CD14-positive monocyte (primary cell): ENCODE results near the gene NRXN3. TPM values are rescaled to one million over a fixed set of nuclear protein-coding genes. Genes with fewer than 3 reads are reported as not detected.

ENCODE experiments used
- DNase-seq, 3 donors: peaks; one replicate each; pipeline ENCODE4 v3.0.0-alpha.2; 2011 to 2022
- H2AFZ ChIP-seq: 2 replicates; pipeline ENCODE4 v1.6.0; 2012; ENCODE audit warnings: mild to moderate bottlenecking, low read depth, low read length, inconsistent platforms; ENCODE audit not compliant: insufficient read depth, poor library complexity, severe bottlenecking
- H3K27ac ChIP-seq, 2 donors: 1 replicate in 1 of 2; 2 replicates in 1 of 2; pipeline ENCODE4 v1.5.1; 2012 to 2013; ENCODE audit warnings: low read length in 2 of 2, control low read depth in 1 of 2, inconsistent platforms in 1 of 2, low read depth in 1 of 2, mild to moderate bottlenecking in 1 of 2
- H3K27me3 ChIP-seq, 2 donors: one replicate each; pipeline versions ENCODE4 v1.6.0 to v1.6.1; 2011 to 2013; ENCODE audit warnings: low read length in 2 of 2; ENCODE audit not compliant: control insufficient read depth in 2 of 2, insufficient read depth in 2 of 2
- H3K36me3 ChIP-seq, 2 donors: replicated peaks in 1 of 2; 1 replicate in 1 of 2; 2 replicates in 1 of 2; pipeline versions ENCODE4 v1.5.1 to v1.6.1; 2012 to 2013; ENCODE audit warnings: low read length in 2 of 2, control low read depth in 1 of 2, inconsistent platforms in 1 of 2, mild to moderate bottlenecking in 1 of 2; ENCODE audit not compliant: insufficient read depth in 2 of 2, control insufficient read depth in 1 of 2
- H3K4me1 ChIP-seq, 2 donors: 1 replicate in 1 of 2; 2 replicates in 1 of 2; pipeline versions ENCODE4 v1.5.1 to v1.6.1; 2012 to 2013; ENCODE audit warnings: low read length in 2 of 2, control low read depth in 1 of 2, inconsistent platforms in 1 of 2, mild to moderate bottlenecking in 1 of 2, moderate library complexity in 1 of 2; ENCODE audit not compliant: insufficient read depth in 2 of 2, control insufficient read depth in 1 of 2
- H3K4me2 ChIP-seq: replicated peaks from 2 replicates; pipeline ENCODE3; 2012; ENCODE audit warnings: low read length, moderate library complexity, mild to moderate bottlenecking; ENCODE audit not compliant: poor library complexity, severe bottlenecking; ENCODE audit errors: extremely low read depth
- H3K4me3 ChIP-seq, 3 experiments: fragments of 200-600 bp in 1 of 3; sonication (generic) in 1 of 3; replicated peaks in 1 of 3; 1 replicate in 2 of 3; 2 replicates in 1 of 3; pipeline ENCODE4 v1.5.1; 2011 to 2013; ENCODE audit warnings: low read length in 3 of 3, mild to moderate bottlenecking in 3 of 3, control low read depth in 2 of 3, low read depth in 2 of 3, inconsistent platforms in 1 of 3, moderate library complexity in 1 of 3
- H3K79me2 ChIP-seq: 2 replicates; pipeline ENCODE4 v1.6.0; 2012; ENCODE audit warnings: mild to moderate bottlenecking, control low read depth, inconsistent platforms, low read length, moderate library complexity; ENCODE audit not compliant: insufficient read depth
- H3K9ac ChIP-seq: 2 replicates; pipeline ENCODE4 v1.6.0; 2017; ENCODE audit warnings: low read length, mild to moderate bottlenecking; ENCODE audit not compliant: insufficient read depth, poor library complexity, severe bottlenecking
- H3K9me3 ChIP-seq, 2 donors: replicated peaks in 1 of 2; 1 replicate in 1 of 2; 2 replicates in 1 of 2; pipeline versions ENCODE4 v1.5.1 to v1.6.1; 2012 to 2013; ENCODE audit warnings: low read length in 2 of 2, control low read depth in 1 of 2; ENCODE audit not compliant: control insufficient read depth in 1 of 2, insufficient read depth in 1 of 2
- H4K20me1 ChIP-seq: 2 replicates; pipeline ENCODE4 v1.6.0; 2012; ENCODE audit warnings: mild to moderate bottlenecking, low read length, control low read depth, moderate library complexity; ENCODE audit not compliant: insufficient read depth
- H3K27ac Mint-ChIP-seq, 7 donors: one replicate each; pipeline ENCODE4 v1.8.0; 2020; ENCODE audit warnings: mild to moderate bottlenecking in 7 of 7, mixed read lengths in 7 of 7, moderate library complexity in 6 of 7, inconsistent platforms in 2 of 7
- H3K27me3 Mint-ChIP-seq, 3 donors: one replicate each; pipeline ENCODE4 v1.8.0; 2021 to 2022; ENCODE audit warnings: low read depth in 3 of 3, mild to moderate bottlenecking in 3 of 3, mixed read lengths in 3 of 3, moderate library complexity in 3 of 3, inconsistent platforms in 1 of 3
- H3K36me3 Mint-ChIP-seq, 2 donors: one replicate each; pipeline ENCODE4 v1.8.0; 2020; ENCODE audit warnings: mixed read lengths in 2 of 2, inconsistent platforms in 1 of 2, mild to moderate bottlenecking in 1 of 2
- H3K4me1 Mint-ChIP-seq: one replicate; pipeline ENCODE4 v1.8.0; 2020; ENCODE audit warnings: mild to moderate bottlenecking, mixed read lengths
- H3K4me3 Mint-ChIP-seq, 2 donors: one replicate each; pipeline ENCODE4 v1.8.0; 2020; ENCODE audit warnings: mild to moderate bottlenecking in 2 of 2, mixed read lengths in 2 of 2, moderate library complexity in 1 of 2
- H3K9me3 Mint-ChIP-seq, 7 donors: one replicate each; pipeline ENCODE4 v1.8.0; 2020 to 2022; ENCODE audit warnings: mixed read lengths in 7 of 7, mild to moderate bottlenecking in 6 of 7, moderate library complexity in 6 of 7, inconsistent platforms in 2 of 7
- CTCF ChIP-seq: fragments of 200-600 bp; IDR thresholded peaks from one replicate; pipeline ENCODE4 v1.8.0; 2022; ENCODE audit warnings: antibody characterized with exemption, mild to moderate bottlenecking
- whole genome bisulfite sequencing: methylation state at CpG from one replicate; pipeline ENCODE4 v1.1.5; 2013; ENCODE audit warnings: missing lambda C conversion rate; ENCODE audit not compliant: insufficient coverage; 5-methylcytosine and 5-hydroxymethylcytosine counted together
- intact Hi-C, 2 donors: fragments of 100-400 bp; cut with micrococcal nuclease; formaldehyde crosslinking; loops; one replicate each; pipeline versions ENCODE4 v1.15.0 to v1.15.1; 2023
- polyA plus RNA-seq, 3 donors: library from polyadenylated mRNA; depleted of rRNA in 1 of 3; unstranded in 2 of 3; stranded (reverse) in 1 of 3; fragments of 300-500 nt in 2 of 3; fragments of >200 nt in 1 of 3; fragmentation: Illumina TruSeq in 2 of 3; gene quantifications; 1 replicate in 2 of 3; 2 replicates in 1 of 3; pipeline ENCODE4 v1.2.3, GENCODE V29; 2012 to 2021

The NRXN3 gene
- polyA plus RNA-seq, 3 donors: not detected

GRCh38 chr14:78847801-78848200 lies 677.6 kb downstream of the NRXN3 start:
- 57% methylated on average over 1 of the region's 3 CpGs for WGBS
- H3K36me3 Mint-ChIP-seq: no peaks in the 10 kb centered on the region
- H3K4me3 Mint-ChIP-seq: no peak overlapping the region
- Histone ChIP-seq H3K79me2 (no peaks in the 10 kb centered on the region), H3K36me3 (no peaks in the 10 kb centered on the region), H3K9me3 (no peaks in the 10 kb centered on the region), H3K4me1 (no peaks in the 10 kb centered on the region), H3K9ac (no peak overlapping the region), H3K27me3 (no peaks in the 10 kb centered on the region), H3K4me2 (no peak overlapping the region), H3K27ac (no peak overlapping the region), H4K20me1 (no peaks in the 10 kb centered on the region), H2AFZ (no peak overlapping the region), H3K4me3 (no peak overlapping the region)
- peaks cover 0 to 2% (median 0%) of the 10 kb centered on the region in 3 donors for H3K27me3 Mint-ChIP-seq
- H3K9me3 Mint-ChIP-seq: no peaks in the 10 kb centered on the region
- intact Hi-C loops: no loop called here
- no peak overlapping the region for H3K27ac Mint-ChIP-seq
- DNase-seq: no peak
- no peaks in the 10 kb centered on the region for H3K4me1 Mint-ChIP-seq
- TF ChIP-seq CTCF: no peak

- Histone ChIP-seq H3K9ac (no peak overlapping the region), H3K4me3 (no peak overlapping the region), H3K36me3 (no peaks in the 10 kb centered on the region), H3K27ac (no peak overlapping the region), H3K4me2 (no peak overlapping the region), H2AFZ (no peak overlapping the region), H3K4me1 (no peaks in the 10 kb centered on the region), H4K20me1 (no peaks in the 10 kb centered on the region), H3K79me2 (no peaks in the 10 kb centered on the region), H3K9me3 (no peaks in the 10 kb centered on the region), H3K27me3 (no peaks in the 10 kb centered on the region)
- DNase-seq: no peak
- Mint-ChIP-seq H3K27ac (no peak overlapping the region), H3K36me3 (no peaks in the 10 kb centered on the region), H3K27me3 (peaks cover 0 to 2% (median 0%) of the 10 kb centered on the region in 3 donors), H3K9me3 (no peaks in the 10 kb centered on the region), H3K4me1 (no peaks in the 10 kb centered on the region), H3K4me3 (no peak overlapping the region)
- WGBS: 24% methylated on average over 3 of the region's 6 CpGs
- peak; percentile 68 for TF ChIP-seq CTCF
- intact Hi-C loops: no loop called here
Measured at GRCh38 chr14:78848234-78848820, 678.2 kb downstream of the NRXN3 start.
